Measurements from ENCODE around the gene ITPRID2. TPM values are rescaled to one million over a fixed set of nuclear protein-coding genes. Genes with fewer than 3 reads are reported as not detected.

The ITPRID2 gene
- 43.1 to 46.0 TPM (median 45.3 TPM) in 5 replicates for total RNA-seq (2022; extraction: Qiagen RNA extraction)

GRCh38 chr2:181891258-181891965 is at the start of gene ITPRID2:
TSS of gene ITPRID2 (plus strand) at chr2:181891730. CDS start at chr2:181892067, 337 bp downstream.

Other genes starting within 250 kb of the ITPRID2 start
- gene CERKL, start 234.6 kb upstream of the ITPRID2 start, total RNA-seq (2022; extraction: Qiagen RNA extraction), result 0.15 to 0.43 TPM (median 0.29 TPM) in 5 replicates
- not detected in 5 replicates for gene NEUROD1, start 211.2 kb upstream of the ITPRID2 start, total RNA-seq (2022; extraction: Qiagen RNA extraction)
- gene PPP1R1C, start 94.1 kb downstream of the ITPRID2 start, total RNA-seq (2022; extraction: Qiagen RNA extraction), result 1.1 to 2.6 TPM (median 1.2 TPM) in 5 replicates